ENCODE measurements around the gene ADGRG6. TPM values are rescaled to one million over a fixed set of nuclear protein-coding genes. Genes with fewer than 3 reads are reported as not detected.

The ADGRG6 gene
- total RNA-seq, 1 donor from 2014 or later = 0.07 TPM

Other genes starting within 250 kb of the ADGRG6 start
- gene GJE1, start 169.1 kb upstream of the ADGRG6 start, total RNA-seq = not detected in 2 replicates
- not detected in 2 replicates for gene NMBR, start 154.9 kb upstream of the ADGRG6 start, total RNA-seq
- 49.5 and 49.9 TPM in 2 replicates for gene VTA1, start 154.7 kb upstream of the ADGRG6 start, total RNA-seq